Trophoblast cell (in vitro differentiated cells and primary cell): ENCODE measurements around the gene F2RL1. TPM values are rescaled to one million over a fixed set of nuclear protein-coding genes. Genes with fewer than 3 reads are reported as not detected.
A peak's percentile ranks its signal among the peaks of the same experiment; 100 is the strongest.
"Not testable (repeated sequence)": the region's sequence is repeated elsewhere in the genome, so short reads cannot be mapped to it uniquely, and the experiment has no call there.

ENCODE experiments used
- DNase-seq, 2 donors: peaks; one replicate each; pipeline ENCODE4 v3.0.0-alpha.2; 2016
- H2AFZ ChIP-seq: 2 replicates; pipeline ENCODE4 v1.6.1; 2013; ENCODE audit warnings: low read length, moderate library complexity, mild to moderate bottlenecking; ENCODE audit not compliant: insufficient read depth, poor library complexity
- H2AK5ac ChIP-seq: 2 replicates; pipeline ENCODE4 v1.6.1; 2013; ENCODE audit warnings: mild to moderate bottlenecking, low read length
- H2BK120ac ChIP-seq: 2 replicates; pipeline ENCODE4 v1.6.1; 2013; ENCODE audit warnings: low read length, mild to moderate bottlenecking, moderate library complexity; ENCODE audit not compliant: insufficient read depth, poor library complexity
- H2BK12ac ChIP-seq: 2 replicates; pipeline ENCODE4 v1.6.1; 2013; ENCODE audit warnings: mild to moderate bottlenecking, low read length, moderate library complexity
- H2BK5ac ChIP-seq: 2 replicates; pipeline ENCODE4 v1.6.1; 2013; ENCODE audit warnings: low read length, low read depth, moderate library complexity, mild to moderate bottlenecking; ENCODE audit not compliant: poor library complexity
- H3K14ac ChIP-seq: 2 replicates; pipeline ENCODE4 v1.6.1; 2013; ENCODE audit warnings: mild to moderate bottlenecking, low read length
- H3K18ac ChIP-seq: 2 replicates; pipeline ENCODE4 v1.6.1; 2013; ENCODE audit warnings: mild to moderate bottlenecking, low read length
- H3K23ac ChIP-seq: 2 replicates; pipeline ENCODE4 v1.6.1; 2013; ENCODE audit warnings: low read length
- H3K27ac ChIP-seq: 2 replicates; pipeline ENCODE4 v1.5.1; 2013; ENCODE audit warnings: low read depth, mild to moderate bottlenecking, inconsistent platforms, low read length, moderate library complexity
- H3K27me3 ChIP-seq: 2 replicates; pipeline ENCODE4 v1.6.1; 2013; ENCODE audit warnings: inconsistent platforms, mild to moderate bottlenecking, low read length, moderate library complexity; ENCODE audit not compliant: insufficient read depth
- H3K36me3 ChIP-seq, 2 experiments: 1 replicate in 1 of 2; 2 replicates in 1 of 2; pipeline ENCODE4 v1.6.1; 2013; ENCODE audit warnings: low read length in 2 of 2, mild to moderate bottlenecking in 2 of 2, moderate library complexity in 1 of 2; ENCODE audit not compliant: insufficient read depth in 2 of 2, control insufficient read depth in 1 of 2
- H3K4ac ChIP-seq: 2 replicates; pipeline ENCODE4 v1.6.1; 2013; ENCODE audit warnings: low read depth, mild to moderate bottlenecking, low read length, moderate library complexity
- H3K4me1 ChIP-seq, 2 experiments: 1 replicate in 1 of 2; 2 replicates in 1 of 2; pipeline ENCODE4 v1.6.1; 2013; ENCODE audit warnings: low read length in 2 of 2, mild to moderate bottlenecking in 2 of 2, moderate library complexity in 1 of 2; ENCODE audit not compliant: insufficient read depth in 2 of 2, control insufficient read depth in 1 of 2
- H3K4me2 ChIP-seq: 2 replicates; pipeline ENCODE4 v1.6.1; 2013; ENCODE audit warnings: inconsistent platforms, mild to moderate bottlenecking, low read length, moderate library complexity
- H3K4me3 ChIP-seq: 2 replicates; pipeline ENCODE4 v1.5.1; 2013; ENCODE audit warnings: mild to moderate bottlenecking, low read depth, low read length, inconsistent platforms
- H3K79me1 ChIP-seq: one replicate; pipeline ENCODE4 v1.6.1; 2013; ENCODE audit warnings: low read length
- H3K79me2 ChIP-seq: 2 replicates; pipeline ENCODE4 v1.6.1; 2013; ENCODE audit warnings: low read length, mild to moderate bottlenecking; ENCODE audit not compliant: control insufficient read depth, insufficient read depth, poor library complexity
- H3K9ac ChIP-seq: 2 replicates; pipeline ENCODE4 v1.6.1; 2013; ENCODE audit warnings: mild to moderate bottlenecking, low read length
- H3K9me3 ChIP-seq: 2 replicates; pipeline ENCODE4 v1.6.1; 2013; ENCODE audit warnings: low read depth, mild to moderate bottlenecking, control low read depth, inconsistent platforms, low read length; ENCODE audit not compliant: insufficient read depth
- H4K12ac ChIP-seq: 2 replicates; pipeline ENCODE4 v1.6.1; 2013; ENCODE audit warnings: low read depth, mild to moderate bottlenecking, low read length, moderate library complexity
- H4K8ac ChIP-seq: 2 replicates; pipeline ENCODE4 v1.6.1; 2013; ENCODE audit warnings: low read depth, mild to moderate bottlenecking, low read length, moderate library complexity
- H4K91ac ChIP-seq: one replicate; pipeline ENCODE4 v1.6.1; 2013; ENCODE audit warnings: low read depth, mild to moderate bottlenecking, low read length, moderate library complexity
- WGBS: extraction: QIAGEN DNeasy Blood & Tissue Kit; methylation state at CpG from one replicate; pipeline ENCODE4 v1.1.7; 2013; ENCODE audit warnings: missing lambda C conversion rate; ENCODE audit not compliant: insufficient read length, insufficient coverage; ENCODE audit errors: extremely low coverage; 5-methylcytosine and 5-hydroxymethylcytosine counted together
- polyA plus RNA-seq: library from polyadenylated mRNA; stranded (reverse); fragments of 200-250 nt; gene quantifications from 2 replicates; pipeline ENCODE4 v1.2.3, GENCODE V29; 2013

F2RL1 gene, protein sequence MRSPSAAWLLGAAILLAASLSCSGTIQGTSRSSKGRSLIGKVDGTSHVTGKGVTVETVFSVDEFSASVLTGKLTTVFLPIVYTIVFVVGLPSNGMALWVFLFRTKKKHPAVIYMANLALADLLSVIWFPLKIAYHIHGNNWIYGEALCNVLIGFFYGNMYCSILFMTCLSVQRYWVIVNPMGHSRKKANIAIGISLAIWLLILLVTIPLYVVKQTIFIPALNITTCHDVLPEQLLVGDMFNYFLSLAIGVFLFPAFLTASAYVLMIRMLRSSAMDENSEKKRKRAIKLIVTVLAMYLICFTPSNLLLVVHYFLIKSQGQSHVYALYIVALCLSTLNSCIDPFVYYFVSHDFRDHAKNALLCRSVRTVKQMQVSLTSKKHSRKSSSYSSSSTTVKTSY
- 13.8 and 14.8 TPM in 2 replicates for polyA plus RNA-seq

DNA sequence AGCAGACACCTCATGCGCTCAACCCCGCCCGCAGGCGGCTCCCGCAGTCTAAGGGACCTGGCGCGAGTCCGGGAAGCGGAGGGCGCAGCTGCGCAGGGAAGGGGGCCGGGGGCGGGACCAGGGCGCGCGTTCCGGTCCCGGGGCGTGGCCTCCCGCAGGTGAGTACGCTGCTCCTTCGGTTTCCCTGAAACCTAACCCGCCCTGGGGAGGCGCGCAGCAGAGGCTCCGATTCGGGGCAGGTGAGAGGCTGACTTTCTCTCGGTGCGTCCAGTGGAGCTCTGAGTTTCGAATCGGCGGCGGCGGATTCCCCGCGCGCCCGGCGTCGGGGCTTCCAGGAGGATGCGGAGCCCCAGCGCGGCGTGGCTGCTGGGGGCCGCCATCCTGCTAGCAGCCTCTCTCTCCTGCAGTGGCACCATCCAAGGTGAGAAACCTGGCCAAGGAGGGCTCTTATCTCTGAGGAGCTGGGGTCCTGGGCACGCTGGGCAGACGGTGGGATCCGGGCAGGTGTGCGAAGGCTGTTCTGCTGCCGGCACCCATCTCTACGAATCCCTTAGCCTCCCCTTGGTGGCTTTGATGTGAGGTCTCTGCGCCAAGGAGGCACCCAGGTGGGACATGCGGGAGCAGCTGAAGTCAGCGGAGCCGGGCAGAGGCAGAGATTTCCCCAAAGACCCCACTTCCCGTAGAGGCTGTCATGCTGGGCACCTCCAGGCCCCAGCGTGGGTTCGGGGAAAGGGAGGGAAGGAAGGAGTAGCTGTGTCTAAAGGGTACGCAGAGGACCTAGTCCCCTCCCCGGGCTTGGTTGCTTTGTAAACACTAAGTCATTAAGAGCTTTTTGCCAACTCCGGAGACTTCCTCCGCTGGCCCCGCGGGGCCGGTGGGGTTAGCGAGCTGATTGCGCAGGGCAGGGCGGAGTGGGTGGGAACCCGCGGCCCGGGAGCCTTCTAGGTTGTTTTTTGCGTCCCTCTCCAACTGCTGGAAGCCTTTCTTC lies at the start of gene F2RL1:
Gene F2RL1, plus strand, starts transcription at position 187 of the 988 bp plus-strand sequence. Its CDS starts 153 bp downstream, at position 340.
- H2BK120ac ChIP-seq = no peak within 1 kb of the TSS

DNA sequence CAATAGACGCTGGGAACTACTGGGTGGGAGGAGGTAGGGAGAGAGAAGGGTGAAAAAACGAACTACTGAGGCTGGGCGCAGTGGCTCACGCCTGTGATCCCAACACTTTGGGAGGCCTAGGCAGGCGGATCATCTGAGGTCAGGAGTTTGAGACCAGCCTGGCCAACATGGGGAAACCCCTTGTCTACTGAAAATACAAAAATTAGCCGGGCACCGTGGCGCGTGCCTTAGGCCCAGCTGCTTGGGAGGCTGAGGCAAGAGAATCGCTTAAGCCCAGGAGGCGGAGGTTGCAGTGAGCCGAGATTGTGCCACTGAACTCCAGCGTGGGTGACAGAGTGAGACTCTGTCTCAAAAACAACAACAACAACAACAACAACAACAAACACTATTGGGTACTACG lies 47.8 kb upstream of the F2RL1 start:
- H3K4ac ChIP-seq, H2AK5ac ChIP-seq, H4K12ac ChIP-seq, H3K4me3 ChIP-seq, H3K27me3 ChIP-seq, H2AFZ ChIP-seq, H4K91ac ChIP-seq, H2BK12ac ChIP-seq, H4K8ac ChIP-seq, H3K4me2 ChIP-seq, H2BK5ac ChIP-seq, H3K4me1 ChIP-seq, H3K27ac ChIP-seq, DNase-seq, H3K79me1 ChIP-seq, H3K14ac ChIP-seq, H2BK120ac ChIP-seq, H3K23ac ChIP-seq, H3K79me2 ChIP-seq, H3K9ac ChIP-seq, H3K18ac ChIP-seq, H3K9me3 ChIP-seq, H3K36me3 ChIP-seq: not testable (repeated sequence)
- no CpG with 5 or more reads among the region's 14 CpGs for WGBS

More for the DNA sequence above, at the start of gene F2RL1:
- Histone ChIP-seq H4K91ac (peak within 1 kb of the TSS; percentile 4), H3K18ac (peak within 1 kb of the TSS; percentile 71), H3K27ac (no peak within 1 kb of the TSS), H3K9ac (peak within 1 kb of the TSS; percentile 80), H3K79me1 (peaks cover 7% of the 10 kb centered on the region), H3K23ac (no peak within 1 kb of the TSS), H3K36me3 (no peaks in the 10 kb centered on the region), H3K14ac (peak within 1 kb of the TSS; percentile 3), H3K4ac (peak within 1 kb of the TSS; percentile 47), H3K27me3 (no peaks in the 10 kb centered on the region), H2BK12ac (no peak within 1 kb of the TSS), H3K9me3 (no peaks in the 10 kb centered on the region), H3K4me3 (peak within 1 kb of the TSS; percentile 82), H4K8ac (peak within 1 kb of the TSS; percentile 54), H2AFZ (peak within 1 kb of the TSS; percentile 41), H2AK5ac (no peak within 1 kb of the TSS), H3K4me2 (peak within 1 kb of the TSS; percentile 100), H3K79me2 (peaks cover 2% of the 10 kb centered on the region), H3K4me1 (peaks cover 12 to 13% of the 10 kb centered on the region in 2 experiments), H2BK5ac (no peak within 1 kb of the TSS), H4K12ac (peak within 1 kb of the TSS; percentile 6)
- no CpG with 5 or more reads among the region's 72 CpGs for whole genome bisulfite sequencing
- DNase-seq = peak; percentile 95 to 96

DNA sequence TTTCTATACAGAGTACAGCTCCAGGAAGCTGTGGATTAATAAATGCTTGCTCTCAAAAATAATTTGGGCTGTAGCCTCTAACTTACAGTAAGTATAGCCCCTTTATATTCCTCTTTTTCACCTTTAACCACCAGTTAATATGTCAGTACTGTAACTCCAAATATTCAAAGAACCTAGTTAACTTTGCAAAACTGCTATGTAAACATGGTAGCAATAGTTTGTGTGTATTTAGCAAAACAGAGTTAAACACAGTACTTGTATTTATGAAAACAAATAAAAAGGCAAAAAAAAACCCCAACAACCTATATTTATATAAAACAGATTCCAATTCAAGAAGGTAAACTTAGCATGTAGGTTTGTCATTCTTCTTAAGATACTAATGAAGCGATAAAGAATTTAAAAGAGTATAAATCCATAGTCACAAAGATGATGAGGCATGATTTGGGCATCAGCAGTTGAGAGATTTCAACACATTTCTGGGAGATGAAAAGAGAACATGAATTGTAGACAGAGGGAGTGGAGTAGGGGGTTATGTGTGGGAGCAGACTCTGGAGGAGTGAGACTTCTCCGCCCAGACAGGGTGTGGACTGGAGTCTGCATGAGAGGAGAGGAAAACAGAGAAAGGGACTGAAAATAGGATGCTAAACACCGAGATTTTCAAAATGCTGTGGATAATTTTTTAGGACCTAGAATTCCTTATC lies 47.0 kb upstream of the F2RL1 start:
- no peak overlapping the region for H2BK5ac ChIP-seq
- no peak overlapping the region for H3K18ac ChIP-seq
- H4K8ac ChIP-seq = no peak overlapping the region
- no peak overlapping the region for H2BK12ac ChIP-seq
- H4K91ac ChIP-seq = no peak overlapping the region
- H3K79me1 ChIP-seq = no peaks in the 10 kb centered on the region
- H2AK5ac ChIP-seq = no peak overlapping the region
- no peak overlapping the region for H2AFZ ChIP-seq
- no peak overlapping the region for H3K9ac ChIP-seq
- H4K12ac ChIP-seq = no peak overlapping the region
- no peaks in the 10 kb centered on the region for H3K79me2 ChIP-seq
- H3K4me3 ChIP-seq = no peak overlapping the region
- WGBS = no CpG with 5 or more reads among the region's 3 CpGs
- no peak overlapping the region for H3K14ac ChIP-seq
- no peak overlapping the region for H3K4ac ChIP-seq
- H2BK120ac ChIP-seq = no peak overlapping the region
- H3K9me3 ChIP-seq = no peaks in the 10 kb centered on the region
- no peaks in the 10 kb centered on the region for H3K4me1 ChIP-seq
- no peaks in the 10 kb centered on the region for H3K36me3 ChIP-seq
- H3K27ac ChIP-seq = no peak overlapping the region
- no peak overlapping the region for H3K4me2 ChIP-seq
- no peak for DNase-seq
- no peaks in the 10 kb centered on the region for H3K27me3 ChIP-seq
- no peak overlapping the region for H3K23ac ChIP-seq

DNA sequence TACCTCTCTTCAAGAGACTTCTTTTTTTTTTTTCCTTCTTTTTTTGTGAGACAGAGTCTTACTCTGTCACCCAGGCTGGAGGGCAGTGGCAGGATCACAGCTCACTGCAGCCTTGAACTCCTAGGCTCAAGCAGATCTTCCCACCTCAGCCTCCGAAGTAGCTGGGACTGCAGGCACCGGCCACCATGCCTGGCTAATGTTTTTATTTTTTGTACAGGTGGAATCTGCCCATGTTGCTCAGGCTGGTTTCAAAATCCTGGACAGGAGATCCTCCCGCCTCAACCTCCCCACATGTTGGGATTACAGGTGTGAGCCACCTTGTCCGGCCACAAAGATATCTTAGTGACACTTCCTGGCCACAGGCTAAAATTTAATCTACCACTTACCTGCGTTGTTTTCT lies 42.9 kb upstream of the F2RL1 start:
- Histone ChIP-seq H4K8ac (no peak overlapping the region), H2BK5ac (no peak overlapping the region), H3K4me1 (no peaks in the 10 kb centered on the region), H4K91ac (no peak overlapping the region), H2AFZ (no peak overlapping the region), H3K14ac (no peak overlapping the region), H3K27ac (no peak overlapping the region), H3K36me3 (no peaks in the 10 kb centered on the region), H3K18ac (no peak overlapping the region), H2BK12ac (no peak overlapping the region), H3K4me3 (no peak overlapping the region), H2BK120ac (no peak overlapping the region), H3K9ac (no peak overlapping the region), H3K79me1 (no peaks in the 10 kb centered on the region), H3K27me3 (no peaks in the 10 kb centered on the region), H3K23ac (no peak overlapping the region), H3K4me2 (no peak overlapping the region), H3K9me3 (no peaks in the 10 kb centered on the region), H3K79me2 (no peaks in the 10 kb centered on the region), H4K12ac (no peak overlapping the region), H2AK5ac (no peak overlapping the region), H3K4ac (no peak overlapping the region)
- DNase-seq = no peak
- whole genome bisulfite sequencing = no CpG with 5 or more reads among the region's 5 CpGs
